Mesodermal cell (in vitro differentiated cells): ENCODE results near the gene KIFBP. TPM values are rescaled to one million over a fixed set of nuclear protein-coding genes. Genes with fewer than 3 reads are reported as not detected.
A peak's percentile ranks its signal among the peaks of the same experiment; 100 is the strongest.
"Not testable (repeated sequence)": the region's sequence is repeated elsewhere in the genome, so short reads cannot be mapped to it uniquely, and the experiment has no call there.

ENCODE experiments used
- H3K27ac ChIP-seq: 2 replicates; pipeline ENCODE4 v1.7.0; 2013; ENCODE audit warnings: mild to moderate bottlenecking, low read depth, low read length, moderate library complexity; ENCODE audit not compliant: severe bottlenecking
- H3K36me3 ChIP-seq: 2 replicates; pipeline ENCODE4 v1.7.1; 2013; ENCODE audit warnings: mild to moderate bottlenecking, low read length, moderate library complexity; ENCODE audit not compliant: control insufficient read depth, insufficient read depth
- H3K4me1 ChIP-seq: one replicate; pipeline ENCODE4 v1.7.1; 2013; ENCODE audit warnings: mild to moderate bottlenecking, low read length; ENCODE audit not compliant: insufficient read depth, control insufficient read depth, poor library complexity, severe bottlenecking
- H3K4me3 ChIP-seq: 2 replicates; pipeline ENCODE4 v1.7.0; 2013; ENCODE audit warnings: low read length, control low read depth, mild to moderate bottlenecking; ENCODE audit not compliant: insufficient read depth, poor library complexity, severe bottlenecking; ENCODE audit errors: extremely low read depth
- H3K9me3 ChIP-seq: 2 replicates; pipeline ENCODE4 v1.7.1; 2013; ENCODE audit warnings: mild to moderate bottlenecking, low read length, moderate library complexity; ENCODE audit not compliant: control insufficient read depth
- WGBS, 2 experiments: methylation state at CpG; one replicate each; pipeline ENCODE4 v1.1.5; 2013; ENCODE audit warnings: missing lambda C conversion rate in 2 of 2; ENCODE audit not compliant: insufficient coverage in 2 of 2; 5-methylcytosine and 5-hydroxymethylcytosine counted together
- polyA plus RNA-seq, 2 experiments: library from polyadenylated mRNA; stranded (reverse); fragments of 50-300 nt; gene quantifications; one replicate each; pipeline ENCODE4 v1.2.3, GENCODE V29; 2013

KIFBP gene
- polyA plus RNA-seq (2013, experiment 1 of 2): 34.3 TPM
- 37.1 TPM for polyA plus RNA-seq (2013, experiment 2 of 2)

GRCh38 chr10:68988530-68989316 is at the start of gene KIFBP:
TSS of gene KIFBP (plus strand) at chr10:68988803. CDS start at chr10:68988833, 30 bp downstream.
- Histone ChIP-seq H3K4me3 (peak within 1 kb of the TSS; percentile 97), H3K4me1 (peaks cover 3% of the 10 kb centered on the region), H3K27ac (peak within 1 kb of the TSS; percentile 80), H3K36me3 (peaks cover 37% of the 10 kb centered on the region), H3K9me3 (no peaks in the 10 kb centered on the region)
- WGBS, 2 experiments: 0% methylated on average over 52 to 62 of the region's 62 CpGs

- H3K27ac ChIP-seq: no peak overlapping the region
- WGBS, 2 experiments: no CpG with 5 or more reads among the region's 2 CpGs
- H3K36me3 ChIP-seq: peaks cover 83% of the 10 kb centered on the region
- H3K4me3 ChIP-seq: no peak overlapping the region
- no peaks in the 10 kb centered on the region for H3K9me3 ChIP-seq
- H3K4me1 ChIP-seq: no peaks in the 10 kb centered on the region
These were observed 49.7 kb upstream of the KIFBP start for GRCh38 chr10:68938884-68939283.

GRCh38 chr10:68940917-68941316 is 47.7 kb upstream of the KIFBP start:
- not testable (repeated sequence) for H3K4me3 ChIP-seq, H3K4me1 ChIP-seq, H3K9me3 ChIP-seq, H3K27ac ChIP-seq
- H3K36me3 ChIP-seq: peaks cover 73% of the 10 kb centered on the region

- WGBS, 2 experiments: 87 to 98% methylated on average over 3 of the region's 3 CpGs
- peaks cover 3% of the 10 kb centered on the region for H3K4me1 ChIP-seq
- no peak overlapping the region for H3K27ac ChIP-seq
- H3K4me3 ChIP-seq: no peak overlapping the region
- no peaks in the 10 kb centered on the region for H3K9me3 ChIP-seq
- peaks cover 44% of the 10 kb centered on the region for H3K36me3 ChIP-seq
These were observed 38.0 kb upstream of the KIFBP start for GRCh38 chr10:68950598-68950997.

GRCh38 chr10:68954904-68955303 is 33.7 kb upstream of the KIFBP start:
- WGBS, 2 experiments: 93 to 94% methylated on average over 5 to 9 of the region's 12 CpGs
- H3K4me1 ChIP-seq: peaks cover 3% of the 10 kb centered on the region
- no peaks in the 10 kb centered on the region for H3K9me3 ChIP-seq
- peak overlapping the region; percentile 96 for H3K4me3 ChIP-seq
- H3K36me3 ChIP-seq: peaks cover 33% of the 10 kb centered on the region
- H3K27ac ChIP-seq: no peak overlapping the region

GRCh38 chr10:68955355-68955831 is 33.2 kb upstream of the KIFBP start:
- WGBS, 2 experiments: 0 to 3% methylated on average over 9 to 13 of the region's 16 CpGs
- no peaks in the 10 kb centered on the region for H3K9me3 ChIP-seq
- peaks cover 38% of the 10 kb centered on the region for H3K36me3 ChIP-seq
- H3K4me3 ChIP-seq: peak overlapping the region; percentile 96
- H3K27ac ChIP-seq: peak overlapping the region; percentile 89
- peaks cover 3% of the 10 kb centered on the region for H3K4me1 ChIP-seq

GRCh38 chr10:68955832-68956532 is 32.6 kb upstream of the KIFBP start, which contains the start of gene DDX21:
TSS of gene DDX21 (plus strand) at chr10:68956170. CDS start at chr10:68956226, 56 bp downstream.
- no peaks in the 10 kb centered on the region for H3K9me3 ChIP-seq
- WGBS, 2 experiments: 0 to 1% methylated on average over 49 to 53 of the region's 53 CpGs
- peaks cover 40% of the 10 kb centered on the region for H3K36me3 ChIP-seq
- H3K4me1 ChIP-seq: peaks cover 3% of the 10 kb centered on the region
- H3K27ac ChIP-seq: peak within 1 kb of the TSS; percentile 89
- peak within 1 kb of the TSS; percentile 96 for H3K4me3 ChIP-seq

GRCh38 chr10:68957284-68957615 is 31.4 kb upstream of the KIFBP start:
- 24 to 50% methylated on average over 2 to 4 of the region's 7 CpGs for WGBS, 2 experiments
- H3K4me1 ChIP-seq: peaks cover 3% of the 10 kb centered on the region
- no peaks in the 10 kb centered on the region for H3K9me3 ChIP-seq
- H3K4me3 ChIP-seq: peak overlapping the region; percentile 96
- peak overlapping the region; percentile 89 for H3K27ac ChIP-seq
- peaks cover 48% of the 10 kb centered on the region for H3K36me3 ChIP-seq

- Histone ChIP-seq H3K27ac (peak overlapping the region; percentile 89), H3K36me3 (peaks cover 52% of the 10 kb centered on the region), H3K9me3 (no peaks in the 10 kb centered on the region), H3K4me1 (peaks cover 3% of the 10 kb centered on the region), H3K4me3 (peak overlapping the region; percentile 96)
- 63 to 74% methylated on average over 1 to 3 of the region's 3 CpGs for WGBS, 2 experiments
These were observed 30.9 kb upstream of the KIFBP start for GRCh38 chr10:68957654-68958053.

- Histone ChIP-seq H3K36me3 (peaks cover 70% of the 10 kb centered on the region), H3K27ac (no peak overlapping the region), H3K4me3 (no peak overlapping the region), H3K9me3 (no peaks in the 10 kb centered on the region), H3K4me1 (peaks cover 3% of the 10 kb centered on the region)
- 96 to 100% methylated on average over 3 of the region's 4 CpGs for WGBS, 2 experiments
These were observed 28.7 kb upstream of the KIFBP start for GRCh38 chr10:68959695-68960527.
